PC-3 (cell line): ENCODE data around the gene PDAP1. TPM values are rescaled to one million over a fixed set of nuclear protein-coding genes. Genes with fewer than 3 reads are reported as not detected.

Experiments used
- ATAC-seq: fragments of 200-7000 bp; cut with Tn5 transposase; 2 replicates; pipeline ENCODE4 v1.9.1; 2020; ENCODE audit warnings: mild to moderate bottlenecking, moderate library complexity
- BruUV-seq: library from RNA; stranded (reverse); fragments of 400-500 nt; replicated peaks from 2 replicates; lab custom pipeline; 2021; lab: Mats Ljungman, UMichigan
- CTCF ChIA-PET: fragments of 300-600 bp; sonication (Branson Sonifier 250); formaldehyde crosslinking; loops from one replicate; lab custom pipeline; 2022; ENCODE audit warnings: antibody characterized with exemption; lab: Charles Lee
- POLR2A ChIA-PET: fragments of 300-600 bp; sonication (Branson Sonifier 250); formaldehyde crosslinking; loops from one replicate; lab custom pipeline; 2022; ENCODE audit warnings: antibody characterized with exemption; ENCODE audit not compliant: unreplicated experiment; lab: Charles Lee
- DNase-seq: peaks from one replicate; pipeline ENCODE4 v3.0.0-alpha.2; 2015
- H2AFZ ChIP-seq: fragments of 300-600 bp; sonication (generic); 2 replicates; pipeline ENCODE4 v1.6.0; 2016; ENCODE audit warnings: antibody characterized with exemption, low read length
- H3F3A ChIP-seq: fragments of 300-600 bp; sonication (generic); one replicate; pipeline ENCODE4 v1.6.0; 2017; ENCODE audit warnings: antibody characterized with exemption, low read length, control low read depth, mild to moderate bottlenecking; ENCODE audit not compliant: unreplicated experiment
- H3K27ac ChIP-seq: fragments of 300-600 bp; sonication (generic); 2 replicates; pipeline ENCODE4 v1.5.1; 2016; ENCODE audit warnings: mild to moderate bottlenecking, low read length
- H3K27me3 ChIP-seq: fragments of 300-600 bp; sonication (generic); 2 replicates; pipeline ENCODE4 v1.6.1; 2016; ENCODE audit warnings: low read length, mixed read lengths
- H3K36me3 ChIP-seq: fragments of 300-600 bp; sonication (generic); 2 replicates; pipeline ENCODE4 v1.6.1; 2016; ENCODE audit warnings: low read depth, mixed run types, low read length, mixed read lengths
- H3K4me1 ChIP-seq: fragments of 300-600 bp; sonication (generic); 2 replicates; pipeline ENCODE4 v1.5.1; 2016; ENCODE audit warnings: low read length; ENCODE audit not compliant: insufficient read depth
- H3K4me2 ChIP-seq: fragments of 300-600 bp; sonication (generic); 2 replicates; pipeline ENCODE4 v1.6.0; 2016; ENCODE audit warnings: low read length
- H3K4me3 ChIP-seq: fragments of 300-600 bp; sonication (generic); 2 replicates; pipeline ENCODE4 v1.5.1; 2016; ENCODE audit warnings: mild to moderate bottlenecking, low read length, mixed read lengths
- H3K79me2 ChIP-seq: fragments of 300-600 bp; sonication (generic); 2 replicates; pipeline ENCODE4 v1.6.1; 2017; ENCODE audit warnings: low read length, mixed read lengths
- H3K9ac ChIP-seq: fragments of 300-600 bp; sonication (generic); 2 replicates; pipeline ENCODE4 v1.6.0; 2016; ENCODE audit warnings: mild to moderate bottlenecking, low read length
- H3K9me2 ChIP-seq: fragments of 300-600 bp; sonication (generic); replicated peaks from 2 replicates; pipeline ENCODE4 v1.6.1; 2016; ENCODE audit warnings: mixed run types, low read length, mixed read lengths
- H3K9me3 ChIP-seq: fragments of 300-600 bp; sonication (generic); 2 replicates; pipeline ENCODE4 v1.6.1; 2016; ENCODE audit warnings: low read length, mixed read lengths
- H4K20me1 ChIP-seq: fragments of 300-600 bp; sonication (generic); 2 replicates; pipeline ENCODE4 v1.6.1; 2016; ENCODE audit warnings: low read length, mixed read lengths
- CTCF ChIP-seq: fragments of 300-600 bp; sonication (generic); conservative IDR thresholded peaks from 2 replicates; pipeline ENCODE4 v1.5.1; 2017; ENCODE audit warnings: antibody characterized with exemption, low read depth, mild to moderate bottlenecking, low read length
- EZH2 ChIP-seq: fragments of 300-600 bp; sonication (generic); IDR thresholded peaks from one replicate; pipeline ENCODE4 v1.6.1; 2017; ENCODE audit warnings: antibody characterized with exemption, mild to moderate bottlenecking, low read length; ENCODE audit not compliant: unreplicated experiment
- EZH2phosphoT487 ChIP-seq: fragments of 300-600 bp; sonication (generic); IDR thresholded peaks from 2 replicates; pipeline ENCODE4 v1.6.1; 2018; ENCODE audit warnings: mild to moderate bottlenecking, antibody characterized with exemption, low read length, borderline replicate concordance
- intact Hi-C: fragments of 100-400 bp; cut with micrococcal nuclease; formaldehyde crosslinking; loops from 2 replicates; pipeline ENCODE4 v1.9.0; 2023
- total RNA-seq: library from RNA; depleted of rRNA; stranded (reverse); fragments of >200 nt; gene quantifications from 2 replicates; pipeline ENCODE4 v1.2.3, GENCODE V29; 2014

PDAP1 gene
- total RNA-seq, 1 experiment from 2014 or later: 58.6 TPM

- Histone ChIP-seq H3K79me2 (no peaks in the 10 kb centered on the region), H3K36me3 (peaks cover 30% of the 10 kb centered on the region), H3K27ac (no peak overlapping the region), H3K9me3 (no peaks in the 10 kb centered on the region), H3F3A (no peaks in the 10 kb centered on the region), H3K4me2 (no peak overlapping the region), H4K20me1 (no peaks in the 10 kb centered on the region), H3K9me2 (no peaks in the 10 kb centered on the region), H3K9ac (no peak overlapping the region), H2AFZ (no peak overlapping the region), H3K4me1 (no peaks in the 10 kb centered on the region), H3K27me3 (no peaks in the 10 kb centered on the region), H3K4me3 (no peak overlapping the region)
- ChIA-PET POLR2A (no interaction called here), CTCF (no interaction called here)
- no TSS peak for BruUV-seq
- DNase-seq: no peak
- intact Hi-C loops: no loop called here
- no peak for ATAC-seq
- TF ChIP-seq EZH2 (no peak), CTCF (no peak), EZH2phosphoT487 (no peak)
Measured at GRCh38 chr7:99449326-99449725, 40.9 kb upstream of the PDAP1 start.

GRCh38 chr7:99448855-99449254 is 40.5 kb upstream of the PDAP1 start:
- H3K27ac ChIP-seq: no peak overlapping the region
- no peaks in the 10 kb centered on the region for H3K9me2 ChIP-seq
- BruUV-seq: no TSS peak
- no peaks in the 10 kb centered on the region for H3K4me1 ChIP-seq
- no peak overlapping the region for H3K4me3 ChIP-seq
- H3K9ac ChIP-seq: no peak overlapping the region
- H3F3A ChIP-seq: no peaks in the 10 kb centered on the region
- H2AFZ ChIP-seq: no peak overlapping the region
- no peaks in the 10 kb centered on the region for H3K79me2 ChIP-seq
- POLR2A ChIA-PET: no interaction called here
- TF ChIP-seq EZH2 (no peak), CTCF (no peak), EZH2phosphoT487 (no peak)
- no peak overlapping the region for H3K4me2 ChIP-seq
- no peaks in the 10 kb centered on the region for H3K9me3 ChIP-seq
- no peaks in the 10 kb centered on the region for H3K27me3 ChIP-seq
- no peak for DNase-seq
- no peaks in the 10 kb centered on the region for H4K20me1 ChIP-seq
- ATAC-seq: no peak
- CTCF ChIA-PET: no interaction called here
- H3K36me3 ChIP-seq: peaks cover 28% of the 10 kb centered on the region
- intact Hi-C loops: no loop called here

GRCh38 chr7:99447943-99448342 is 39.5 kb upstream of the PDAP1 start:
- no peaks in the 10 kb centered on the region for H3K4me1 ChIP-seq
- H3K36me3 ChIP-seq: peaks cover 26% of the 10 kb centered on the region; the same call in 1 of the 2 replicates
- H3F3A ChIP-seq: no peaks in the 10 kb centered on the region
- H3K79me2 ChIP-seq: no peaks in the 10 kb centered on the region
- BruUV-seq: no TSS peak
- no peak overlapping the region for H2AFZ ChIP-seq
- intact Hi-C loops: no loop called here
- H3K9me2 ChIP-seq: no peaks in the 10 kb centered on the region
- ChIA-PET POLR2A (no interaction called here), CTCF (interaction anchor here (0.5 kb wide), 1 partner anchor 9 kb away, joined by 5 read pairs; the partner anchor contains the start of genes CPSF4 and PTCD1)
- ATAC-seq (peak; percentile 55; the same call in 1 of the 2 replicates), DNase-seq (peak; percentile 19)
- peak; percentile 41 for TF ChIP-seq CTCF
- no peak for TF ChIP-seq EZH2phosphoT487
- no peak for TF ChIP-seq EZH2
- H4K20me1 ChIP-seq: no peaks in the 10 kb centered on the region
- H3K27me3 ChIP-seq: no peaks in the 10 kb centered on the region
- no peak overlapping the region for H3K4me2 ChIP-seq
- H3K9me3 ChIP-seq: no peaks in the 10 kb centered on the region
- H3K9ac ChIP-seq: no peak overlapping the region
- no peak overlapping the region for H3K4me3 ChIP-seq
- H3K27ac ChIP-seq: no peak overlapping the region
